Mononuclear cell (primary cell): ENCODE measurements around the gene CSNK1D. TPM values are rescaled to one million over a fixed set of nuclear protein-coding genes. Genes with fewer than 3 reads are reported as not detected.

Source experiments
- H3K27me3 ChIP-seq: 2 replicates; pipeline ENCODE4 v1.6.0; 2011; ENCODE audit warnings: low read length, control low read depth; ENCODE audit not compliant: insufficient read depth
- H3K4me1 ChIP-seq: 2 replicates; pipeline ENCODE4 v1.5.1; 2011; ENCODE audit warnings: mild to moderate bottlenecking, low read length, control low read depth; ENCODE audit not compliant: insufficient read depth
- H3K4me3 ChIP-seq: 2 replicates; pipeline ENCODE4 v1.5.1; 2011; ENCODE audit warnings: mild to moderate bottlenecking, low read length, moderate library complexity
- H3K9me3 ChIP-seq: 2 replicates; pipeline ENCODE4 v1.5.1; 2011; ENCODE audit warnings: low read depth, mild to moderate bottlenecking, control low read depth, low read length
- total RNA-seq: library from RNA; depleted of rRNA; stranded (reverse); fragments of >200 nt; gene quantifications from one replicate; pipeline ENCODE4 v1.2.3, GENCODE V29; 2012

The CSNK1D gene
- total RNA-seq, 1 donor, result 89.3 TPM

GRCh38 chr17:82314727-82315605 is 41.5 kb upstream of the CSNK1D start:
- peak overlapping the region; percentile 46 for H3K4me3 ChIP-seq
- H3K27me3 ChIP-seq, result peaks cover 5% of the 10 kb centered on the region
- peaks cover 26% of the 10 kb centered on the region for H3K4me1 ChIP-seq

GRCh38 chr17:82314012-82314726 is 40.7 kb upstream of the CSNK1D start:
- no peaks in the 10 kb centered on the region for H3K9me3 ChIP-seq
- H3K4me3 ChIP-seq, result no peak overlapping the region
- peaks cover 5% of the 10 kb centered on the region for H3K27me3 ChIP-seq
- peaks cover 26% of the 10 kb centered on the region for H3K4me1 ChIP-seq

More at GRCh38 chr17:82314727-82315605, 41.5 kb upstream of the CSNK1D start:
- H3K9me3 ChIP-seq, result no peaks in the 10 kb centered on the region

GRCh38 chr17:82313195-82314011 is 39.9 kb upstream of the CSNK1D start:
- Histone ChIP-seq H3K4me3 (no peak overlapping the region), H3K4me1 (peaks cover 26% of the 10 kb centered on the region), H3K9me3 (no peaks in the 10 kb centered on the region), H3K27me3 (peaks cover 5% of the 10 kb centered on the region)

GRCh38 chr17:82311971-82312370 is 38.5 kb upstream of the CSNK1D start:
- Histone ChIP-seq H3K4me3 (no peak overlapping the region), H3K27me3 (peaks cover 5% of the 10 kb centered on the region), H3K4me1 (peaks cover 20% of the 10 kb centered on the region), H3K9me3 (no peaks in the 10 kb centered on the region)

DNA sequence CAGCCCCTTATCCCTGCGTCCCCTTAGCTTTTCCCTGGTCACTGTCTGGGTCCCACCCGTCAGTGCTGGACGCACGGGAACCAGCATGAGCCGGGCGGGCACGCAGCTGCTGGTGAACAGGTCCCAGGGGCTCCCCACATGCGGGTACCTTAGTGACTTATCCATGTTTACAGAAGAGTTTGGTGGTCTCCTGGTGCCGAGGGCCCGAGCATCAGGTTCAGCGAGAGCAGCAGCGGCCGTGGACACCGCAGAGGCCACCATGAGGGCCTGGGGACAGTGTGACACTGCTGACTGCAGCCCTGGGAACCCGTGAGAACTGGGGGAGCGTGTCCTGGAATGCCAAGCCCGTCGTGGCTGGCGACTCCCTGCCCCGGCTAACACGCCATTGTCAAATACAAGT is 37.4 kb upstream of the CSNK1D start:
- Histone ChIP-seq H3K9me3 (no peaks in the 10 kb centered on the region), H3K27me3 (peaks cover 4% of the 10 kb centered on the region), H3K4me1 (peaks cover 25% of the 10 kb centered on the region), H3K4me3 (no peak overlapping the region)

DNA sequence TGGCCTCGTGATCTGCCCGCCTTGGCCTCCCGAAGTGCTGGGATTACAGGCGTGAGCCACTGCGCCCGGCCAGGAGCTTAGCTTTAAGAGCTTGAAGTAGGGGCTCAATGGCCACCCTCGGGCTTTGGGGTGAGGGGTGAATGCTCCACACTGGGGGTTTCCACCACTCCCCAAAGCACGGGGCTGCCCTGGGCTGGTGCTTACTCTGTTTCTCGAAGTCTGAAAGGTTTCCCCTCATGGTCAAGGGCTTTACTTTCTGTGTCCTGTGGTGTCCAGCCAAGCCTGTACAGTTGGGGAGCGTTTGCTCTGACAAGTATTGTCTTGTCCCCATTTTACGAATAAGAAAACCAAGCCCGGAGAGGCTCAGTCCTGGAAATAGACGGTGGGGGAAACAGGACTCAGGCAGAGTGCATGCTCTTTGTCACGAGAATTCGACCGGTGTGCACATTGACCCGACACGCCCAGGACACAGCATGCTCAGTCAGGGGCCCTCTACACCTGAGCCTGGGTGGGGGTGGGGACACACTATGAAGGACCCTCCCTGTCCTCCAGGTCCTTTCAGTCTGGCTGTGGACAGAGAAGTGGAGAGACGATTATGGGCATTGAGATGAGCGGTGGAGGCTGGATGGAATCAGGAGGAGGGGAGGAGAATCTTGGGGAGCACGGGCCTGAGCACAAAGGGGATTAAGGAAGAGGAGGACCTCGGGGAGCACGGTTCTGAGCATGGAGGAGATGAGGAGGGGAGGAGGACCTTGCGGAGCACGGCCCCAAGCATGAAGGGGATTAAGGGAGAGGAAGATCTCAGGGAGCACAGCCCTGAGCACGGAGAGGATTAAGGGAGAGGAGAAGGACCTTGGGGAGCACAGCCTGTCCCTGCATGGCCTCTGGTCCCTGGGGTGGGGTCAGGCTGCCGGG is 36.4 kb upstream of the CSNK1D start:
- Histone ChIP-seq H3K9me3 (no peaks in the 10 kb centered on the region), H3K27me3 (no peaks in the 10 kb centered on the region), H3K4me1 (peaks cover 26% of the 10 kb centered on the region)

GRCh38 chr17:82305727-82306300 is 32.3 kb upstream of the CSNK1D start:
- H3K9me3 ChIP-seq, result no peaks in the 10 kb centered on the region
- H3K27me3 ChIP-seq, result no peaks in the 10 kb centered on the region
- H3K4me1 ChIP-seq, result peaks cover 53% of the 10 kb centered on the region
- no peak overlapping the region for H3K4me3 ChIP-seq

More for the DNA sequence above, 36.4 kb upstream of the CSNK1D start:
- no peak overlapping the region for H3K4me3 ChIP-seq

GRCh38 chr17:82304826-82305726 is 31.6 kb upstream of the CSNK1D start:
- Histone ChIP-seq H3K4me1 (peaks cover 60% of the 10 kb centered on the region), H3K9me3 (no peaks in the 10 kb centered on the region), H3K4me3 (no peak overlapping the region), H3K27me3 (no peaks in the 10 kb centered on the region)

DNA sequence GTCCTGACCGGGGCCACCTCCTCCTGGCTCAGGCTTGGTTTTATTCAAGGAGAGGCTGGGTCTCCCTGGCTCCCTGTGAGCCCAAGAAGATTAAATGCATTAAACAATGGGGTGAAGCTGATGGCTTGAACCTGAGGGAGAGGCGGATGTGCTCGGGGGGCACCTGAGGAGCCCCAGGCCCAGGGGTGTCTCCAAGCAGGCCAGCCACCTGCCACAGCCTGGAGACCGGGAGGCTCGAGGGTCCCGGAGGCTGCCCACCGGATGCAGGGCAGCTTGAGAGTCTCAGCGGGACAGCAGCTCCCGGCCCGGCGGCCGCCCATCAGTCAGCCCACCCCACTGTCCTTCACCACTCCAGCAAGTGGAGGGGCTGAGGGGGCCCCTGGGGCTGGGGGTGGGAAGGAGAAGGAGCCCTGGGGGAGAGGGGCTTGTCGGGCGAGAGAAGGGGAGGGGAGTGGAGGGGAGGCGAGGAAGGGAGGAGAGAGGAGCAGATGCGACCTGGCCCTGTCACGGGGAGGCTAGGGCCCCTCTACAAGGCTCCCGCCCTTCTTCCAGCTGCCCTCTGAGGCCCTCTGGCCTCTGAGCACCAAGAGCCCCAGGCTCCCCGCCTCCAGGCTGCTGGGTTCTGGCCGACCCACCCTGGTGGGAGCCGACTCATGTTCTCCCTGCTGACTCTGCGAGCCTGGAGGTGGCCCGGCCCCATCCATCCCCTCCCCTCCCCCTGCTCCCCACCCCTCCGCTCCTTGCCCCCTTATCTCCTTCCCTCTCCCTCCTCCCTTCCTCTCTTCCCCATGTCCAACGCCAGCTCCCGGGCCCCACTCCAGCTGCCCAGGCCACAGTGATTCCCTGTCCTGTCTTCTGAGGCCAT is 30.7 kb upstream of the CSNK1D start:
- Histone ChIP-seq H3K4me1 (peaks cover 69% of the 10 kb centered on the region), H3K9me3 (no peaks in the 10 kb centered on the region), H3K4me3 (no peak overlapping the region), H3K27me3 (no peaks in the 10 kb centered on the region)

DNA sequence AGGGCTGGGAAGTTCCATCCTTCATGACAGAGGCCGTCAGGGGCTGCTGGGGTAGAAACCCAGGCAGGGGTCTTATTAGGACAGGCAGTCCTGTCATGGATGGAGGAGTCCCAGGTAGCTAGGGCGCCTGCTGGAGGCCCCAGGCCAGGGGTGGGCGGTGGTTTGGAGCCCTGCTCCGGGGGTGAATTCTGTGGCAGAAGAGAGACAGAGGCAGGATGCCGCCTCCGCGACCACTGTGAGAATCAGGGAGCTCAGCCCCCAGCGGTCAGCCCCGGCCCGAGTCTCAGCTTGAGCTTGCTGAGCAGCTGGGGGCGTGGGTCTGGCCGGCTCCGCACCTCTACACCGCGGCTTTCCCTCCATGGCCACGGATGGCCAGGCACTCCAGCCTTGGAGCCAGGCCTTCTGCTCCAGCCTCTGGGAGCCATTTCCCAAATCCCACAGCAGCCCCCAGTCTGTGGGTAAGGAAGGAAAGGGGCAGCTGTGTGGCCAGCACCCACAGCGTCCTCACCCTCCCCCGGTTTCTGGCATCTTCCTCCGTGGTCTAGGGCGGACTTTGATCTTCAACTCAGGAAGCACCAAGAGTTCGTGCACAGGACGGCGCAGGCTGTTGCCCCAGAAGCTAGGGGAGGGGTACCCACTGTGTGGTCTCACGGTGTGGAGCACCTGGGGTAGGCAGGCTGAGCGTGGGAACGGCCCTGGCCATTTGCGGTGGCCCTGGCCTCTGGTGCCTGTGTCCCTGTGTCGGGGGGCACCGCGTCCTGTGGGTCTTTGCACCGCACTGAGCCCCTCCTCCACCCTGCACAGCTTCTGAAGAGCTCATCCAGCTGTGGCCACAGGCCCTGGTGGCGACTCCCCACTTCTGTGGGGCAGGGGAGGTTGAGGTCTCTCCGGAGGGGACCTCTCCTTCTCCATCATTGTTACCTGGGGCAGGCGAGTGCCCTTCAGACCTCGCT is 29.8 kb upstream of the CSNK1D start:
- Histone ChIP-seq H3K4me1 (peaks cover 78% of the 10 kb centered on the region), H3K9me3 (no peaks in the 10 kb centered on the region), H3K4me3 (no peak overlapping the region), H3K27me3 (no peaks in the 10 kb centered on the region)

DNA sequence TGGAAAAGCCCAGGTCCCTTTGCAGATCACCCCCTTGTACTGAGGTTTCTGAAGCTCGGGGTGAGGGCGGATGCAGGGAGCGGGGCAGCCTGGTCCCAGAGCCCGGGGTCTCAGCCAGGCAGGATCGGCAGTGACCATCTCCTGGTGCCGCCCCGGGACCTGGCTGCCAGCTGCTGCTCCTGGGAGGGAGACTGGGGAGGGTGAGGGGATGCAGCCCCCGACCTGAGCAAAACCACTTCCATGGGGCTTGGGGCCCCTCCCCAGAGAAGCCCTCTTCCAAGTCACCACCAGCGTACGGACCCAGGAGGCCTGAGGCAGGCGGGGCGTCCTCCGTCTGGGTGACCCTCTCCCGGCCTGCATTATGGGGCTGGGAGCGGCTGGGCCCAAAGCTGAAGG is 29.1 kb upstream of the CSNK1D start:
- Histone ChIP-seq H3K4me3 (no peak overlapping the region), H3K27me3 (no peaks in the 10 kb centered on the region), H3K9me3 (no peaks in the 10 kb centered on the region), H3K4me1 (peaks cover 85% of the 10 kb centered on the region)
